H9 (cell line): ENCODE measurements around the gene ATE1. TPM values are rescaled to one million over a fixed set of nuclear protein-coding genes. Genes with fewer than 3 reads are reported as not detected.

Experiments
- DNase-seq: peaks from one replicate; pipeline ENCODE4 v3.0.0-alpha.2; 2017
- H2AFZ ChIP-seq: one replicate; pipeline ENCODE4 v1.6.1; 2013; ENCODE audit warnings: mild to moderate bottlenecking, low read length, control low read depth, moderate library complexity
- H2AK5ac ChIP-seq: 2 replicates; pipeline ENCODE4 v1.6.1; 2013; ENCODE audit warnings: low read length, control low read depth, mixed read lengths; ENCODE audit not compliant: insufficient read length
- H2BK120ac ChIP-seq: one replicate; pipeline ENCODE4 v1.6.1; 2013; ENCODE audit warnings: low read depth, mild to moderate bottlenecking, low read length, control low read depth, inconsistent platforms; ENCODE audit not compliant: poor library complexity, severe bottlenecking
- H2BK12ac ChIP-seq: 2 replicates; pipeline ENCODE4 v1.6.1; 2013; ENCODE audit warnings: low read length, control low read depth, mixed read lengths, low read depth; ENCODE audit not compliant: insufficient read length
- H2BK15ac ChIP-seq: 2 replicates; pipeline ENCODE4 v1.6.1; 2013; ENCODE audit warnings: low read depth, low read length, control low read depth
- H2BK20ac ChIP-seq: one replicate; pipeline ENCODE4 v1.6.1; 2013; ENCODE audit warnings: low read depth, mild to moderate bottlenecking, low read length, control low read depth, inconsistent platforms; ENCODE audit not compliant: poor library complexity, severe bottlenecking
- H2BK5ac ChIP-seq: 2 replicates; pipeline ENCODE4 v1.6.1; 2013; ENCODE audit warnings: low read length, control low read depth, mixed read lengths; ENCODE audit not compliant: insufficient read length
- H3K14ac ChIP-seq: 2 replicates; pipeline ENCODE4 v1.6.1; 2013; ENCODE audit warnings: low read length, control low read depth; ENCODE audit not compliant: insufficient read depth
- H3K18ac ChIP-seq: 2 replicates; pipeline ENCODE4 v1.6.1; 2013; ENCODE audit warnings: low read depth, mild to moderate bottlenecking, mixed read lengths, low read length, control low read depth; ENCODE audit not compliant: insufficient read length
- H3K23ac ChIP-seq: 2 replicates; pipeline ENCODE4 v1.6.1; 2013; ENCODE audit warnings: low read length, control low read depth, mixed read lengths, low read depth; ENCODE audit not compliant: insufficient read length
- H3K23me2 ChIP-seq: 2 replicates; pipeline ENCODE4 v1.6.1; 2013; ENCODE audit warnings: low read depth, mild to moderate bottlenecking, mixed read lengths, low read length, control low read depth; ENCODE audit not compliant: insufficient read length, poor library complexity, severe bottlenecking
- H3K27ac ChIP-seq: 2 replicates; pipeline ENCODE4 v1.5.1; 2013; ENCODE audit warnings: low read length, control low read depth, mixed read lengths, low read depth; ENCODE audit not compliant: insufficient read length
- H3K27me3 ChIP-seq: 2 replicates; pipeline ENCODE4 v1.6.1; 2013; ENCODE audit warnings: low read length, control low read depth, inconsistent platforms; ENCODE audit not compliant: insufficient read depth
- H3K4ac ChIP-seq: 2 replicates; pipeline ENCODE4 v1.6.1; 2013; ENCODE audit warnings: low read depth, mild to moderate bottlenecking, control low read depth, inconsistent platforms, low read length, moderate library complexity
- H3K4me1 ChIP-seq: 2 replicates; pipeline ENCODE4 v1.6.1; 2013; ENCODE audit warnings: low read length, control low read depth, inconsistent platforms; ENCODE audit not compliant: insufficient read depth
- H3K4me2 ChIP-seq: 2 replicates; pipeline ENCODE4 v1.6.1; 2013; ENCODE audit warnings: low read length, control low read depth, mixed read lengths; ENCODE audit not compliant: insufficient read length, insufficient read depth
- H3K56ac ChIP-seq: 2 replicates; pipeline ENCODE4 v1.6.1; 2013; ENCODE audit warnings: low read depth, mild to moderate bottlenecking, mixed read lengths, low read length, control low read depth; ENCODE audit not compliant: insufficient read length
- H3K79me1 ChIP-seq: 2 replicates; pipeline ENCODE4 v1.6.1; 2013; ENCODE audit warnings: low read depth, mild to moderate bottlenecking, moderate library complexity, low read length, control low read depth, inconsistent platforms; ENCODE audit not compliant: insufficient read depth, poor library complexity, severe bottlenecking
- H3K79me2 ChIP-seq: 2 replicates; pipeline ENCODE4 v1.6.1; 2013; ENCODE audit warnings: low read length, control low read depth, inconsistent platforms; ENCODE audit not compliant: insufficient read depth
- H3K9ac ChIP-seq: 2 replicates; pipeline ENCODE4 v1.6.1; 2013; ENCODE audit warnings: low read length, control low read depth, mixed read lengths; ENCODE audit not compliant: insufficient read length; ENCODE audit errors: extremely low read depth
- H3K9me3 ChIP-seq: one replicate; pipeline ENCODE4 v1.6.1; 2013; ENCODE audit warnings: low read depth, low read length, inconsistent platforms; ENCODE audit not compliant: control insufficient read depth
- H3T11ph ChIP-seq: one replicate; pipeline ENCODE4 v1.6.1; 2013; ENCODE audit warnings: mild to moderate bottlenecking, low read length, control low read depth, inconsistent platforms
- H4K20me1 ChIP-seq: one replicate; pipeline ENCODE4 v1.6.1; 2013; ENCODE audit not compliant: control insufficient read depth, insufficient read length, insufficient read depth
- H4K5ac ChIP-seq: 2 replicates; pipeline ENCODE4 v1.6.1; 2013; ENCODE audit warnings: low read depth, mild to moderate bottlenecking, mixed read lengths, low read length, control low read depth; ENCODE audit not compliant: insufficient read length
- H4K8ac ChIP-seq: replicated peaks from 2 replicates; pipeline ENCODE4 v1.6.1; 2013; ENCODE audit warnings: low read length, control low read depth, mixed read lengths, low read depth; ENCODE audit not compliant: insufficient read length
- H4K91ac ChIP-seq: 2 replicates; pipeline ENCODE4 v1.6.1; 2013; ENCODE audit warnings: low read depth, mild to moderate bottlenecking, moderate library complexity, mixed read lengths, low read length, control low read depth; ENCODE audit not compliant: insufficient read length
- H3K27ac Mint-ChIP-seq, 3 experiments: 2 replicates in 2 of 3; 3 replicates in 1 of 3; pipeline ENCODE4 v1.8.0; 2020 to 2021; ENCODE audit warnings: mixed read lengths in 3 of 3, mild to moderate bottlenecking in 1 of 3, moderate library complexity in 1 of 3
- H3K27me3 Mint-ChIP-seq: 2 replicates; pipeline ENCODE4 v1.8.0; 2021; ENCODE audit warnings: low read depth, mild to moderate bottlenecking, moderate library complexity, mixed read lengths
- H3K36me3 Mint-ChIP-seq, 3 experiments: 2 replicates in 2 of 3; 3 replicates in 1 of 3; pipeline ENCODE4 v1.8.0; 2020 to 2021; ENCODE audit warnings: low read depth in 3 of 3, mixed read lengths in 3 of 3; ENCODE audit not compliant: insufficient read depth in 1 of 3
- H3K4me1 Mint-ChIP-seq, 2 experiments: 2 replicates each; pipeline ENCODE4 v1.8.0; 2020; ENCODE audit warnings: mixed read lengths in 2 of 2
- H3K4me3 Mint-ChIP-seq, 2 experiments: 2 replicates in 1 of 2; 3 replicates in 1 of 2; pipeline ENCODE4 v1.8.0; 2020 to 2021; ENCODE audit warnings: mild to moderate bottlenecking in 2 of 2, mixed read lengths in 2 of 2, moderate library complexity in 1 of 2
- H3K9me3 Mint-ChIP-seq, 2 experiments: 2 replicates in 1 of 2; 3 replicates in 1 of 2; pipeline ENCODE4 v1.8.0; 2020; ENCODE audit warnings: mild to moderate bottlenecking in 2 of 2, mixed read lengths in 2 of 2, moderate library complexity in 1 of 2
- CTCF ChIP-seq: fragments of 200-600 bp; sonication (generic); conservative IDR thresholded peaks from 3 replicates; pipeline ENCODE4 v1.8.0; 2021; ENCODE audit warnings: antibody characterized with exemption, mild to moderate bottlenecking
- WGBS: extraction: QIAGEN DNeasy Blood & Tissue Kit; methylation state at CpG from one replicate; pipeline ENCODE4 v1.1.7; 2013; ENCODE audit warnings: missing lambda C conversion rate, low lambda C conversion rate, mixed read lengths; ENCODE audit not compliant: insufficient read length; ENCODE audit errors: extremely low coverage; 5-methylcytosine and 5-hydroxymethylcytosine counted together
- total RNA-seq: library from RNA; stranded (reverse); gene quantifications from 2 replicates; pipeline ENCODE4 v1.2.1, GENCODE V29; 2021

The ATE1 gene
- total RNA-seq, 1 experiment from 2014 or later, result 29.0 TPM

GRCh38 chr10:121781101-121781500 is 146.7 kb downstream of the ATE1 start:
- no peak overlapping the region for H2AK5ac ChIP-seq
- no peak overlapping the region for H2AFZ ChIP-seq
- no peaks in the 10 kb centered on the region for H3K79me2 ChIP-seq
- DNase-seq, result no peak
- H3K4ac ChIP-seq, result no peak overlapping the region
- H3K4me2 ChIP-seq, result no peak overlapping the region
- H2BK20ac ChIP-seq, result no peak overlapping the region
- H3K27ac Mint-ChIP-seq, result no peak overlapping the region
- no peaks in the 10 kb centered on the region for H3K4me1 Mint-ChIP-seq
- H3K27ac ChIP-seq, result no peak overlapping the region
- H3K18ac ChIP-seq, result no peak overlapping the region
- no peaks in the 10 kb centered on the region for H3K9me3 Mint-ChIP-seq
- H4K20me1 ChIP-seq, result no peaks in the 10 kb centered on the region
- H3K23me2 ChIP-seq, result no peaks in the 10 kb centered on the region
- WGBS, result no CpG with 5 or more reads among the region's 4 CpGs
- no peak overlapping the region for H2BK12ac ChIP-seq
- H3K4me1 ChIP-seq, result no peaks in the 10 kb centered on the region
- H3K9me3 ChIP-seq, result no peaks in the 10 kb centered on the region
- H4K5ac ChIP-seq, result no peak overlapping the region
- H3K14ac ChIP-seq, result no peak overlapping the region
- H3K56ac ChIP-seq, result no peak overlapping the region
- H3K79me1 ChIP-seq, result no peaks in the 10 kb centered on the region
- H2BK5ac ChIP-seq, result no peak overlapping the region
- H2BK120ac ChIP-seq, result no peak overlapping the region
- no peak overlapping the region for H3K4me3 Mint-ChIP-seq
- no peak overlapping the region for H3T11ph ChIP-seq
- H3K36me3 Mint-ChIP-seq, result no peaks in the 10 kb centered on the region
- no peak overlapping the region for H3K23ac ChIP-seq
- no peak overlapping the region for H4K8ac ChIP-seq
- H4K91ac ChIP-seq, result no peak overlapping the region
- H3K27me3 Mint-ChIP-seq, result no peaks in the 10 kb centered on the region
- no peak for TF ChIP-seq CTCF
- H3K27me3 ChIP-seq, result no peaks in the 10 kb centered on the region
- H3K9ac ChIP-seq, result no peak overlapping the region
- no peak overlapping the region for H2BK15ac ChIP-seq
